Spinal cord (tissue), 10 donors: ENCODE results near the gene NRAS. TPM values are rescaled to one million over a fixed set of nuclear protein-coding genes. Genes with fewer than 3 reads are reported as not detected.
A peak's percentile ranks its signal among the peaks of the same experiment; 100 is the strongest.

ENCODE experiments used
- DNase-seq, 6 donors: peaks; one replicate each; pipeline versions ENCODE4 v3.0.0 to v3.0.0-alpha.2; 2013 to 2015; ENCODE audit warnings: low spot score in 6 of 6, low read depth in 4 of 6
- H3K27ac ChIP-seq: one replicate; pipeline ENCODE4 v1.5.1; 2013; ENCODE audit warnings: low read depth, low read length, control low read depth
- H3K27me3 ChIP-seq: one replicate; pipeline ENCODE4 v1.6.1; 2013; ENCODE audit warnings: low read length; ENCODE audit not compliant: control insufficient read depth, insufficient read depth
- H3K36me3 ChIP-seq: one replicate; pipeline ENCODE4 v1.6.1; 2013; ENCODE audit warnings: low read length; ENCODE audit not compliant: control insufficient read depth, insufficient read depth
- H3K4me1 ChIP-seq: one replicate; pipeline ENCODE4 v1.6.1; 2013; ENCODE audit warnings: low read length; ENCODE audit not compliant: control insufficient read depth, insufficient read depth
- H3K4me3 ChIP-seq: one replicate; pipeline ENCODE4 v1.5.1; 2013; ENCODE audit warnings: low read depth, low read length, control low read depth
- H3K9me3 ChIP-seq: one replicate; pipeline ENCODE4 v1.6.1; 2013; ENCODE audit warnings: low read length; ENCODE audit not compliant: control insufficient read depth, insufficient read depth
- WGBS: methylation state at CpG from one replicate; pipeline ENCODE4 v1.1.5; 2013; ENCODE audit warnings: missing lambda C conversion rate; ENCODE audit not compliant: insufficient coverage; 5-methylcytosine and 5-hydroxymethylcytosine counted together
- polyA plus RNA-seq, 2 donors: library from polyadenylated mRNA; unstranded; fragments of 120-200 nt; gene quantifications; one replicate each; pipeline ENCODE4 v1.2.1, GENCODE V29; 2013; ENCODE audit not compliant: insufficient read length in 2 of 2
- total RNA-seq, 2 donors: library from RNA; depleted of rRNA in 1 of 2; stranded (reverse); fragments of 120-200 nt in 1 of 2; fragments of >200 nt in 1 of 2; gene quantifications; one replicate each; pipeline versions ENCODE4 v1.2.3 to v1.2.4, GENCODE V29; 2013 to 2014
- donor health status: healthy.

The NRAS gene
- total and polyA plus RNA-seq, 4 donors: 35.8 to 54.1 (median 50.3) TPM

DNA sequence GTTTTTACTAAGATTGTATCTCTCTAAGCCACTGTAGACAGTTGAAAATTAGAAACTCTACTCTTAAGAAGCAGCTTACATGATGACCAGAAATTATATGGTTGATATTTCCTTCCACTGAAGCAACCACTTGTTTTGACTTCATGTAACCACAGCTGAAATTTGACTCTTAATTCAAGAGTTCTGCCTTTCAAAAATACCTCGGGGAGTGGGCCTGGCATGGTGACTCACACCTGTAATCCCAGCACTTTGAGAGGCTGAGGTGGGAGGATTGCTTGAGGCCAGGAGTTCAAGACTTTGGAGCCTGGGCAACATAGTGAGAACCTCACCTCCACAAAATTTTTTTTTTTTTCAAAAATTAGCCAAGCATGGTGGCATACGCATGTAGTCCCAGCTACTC, 25.5 kb downstream of the NRAS start:
- DNase-seq: no peak
- Histone ChIP-seq H3K9me3 (no peaks in the 10 kb centered on the region), H3K27me3 (peaks cover 3% of the 10 kb centered on the region), H3K36me3 (no peaks in the 10 kb centered on the region), H3K4me3 (no peak overlapping the region), H3K27ac (no peak overlapping the region), H3K4me1 (no peaks in the 10 kb centered on the region)
- WGBS: 100% methylated on average over 1 of the region's 2 CpGs

DNA sequence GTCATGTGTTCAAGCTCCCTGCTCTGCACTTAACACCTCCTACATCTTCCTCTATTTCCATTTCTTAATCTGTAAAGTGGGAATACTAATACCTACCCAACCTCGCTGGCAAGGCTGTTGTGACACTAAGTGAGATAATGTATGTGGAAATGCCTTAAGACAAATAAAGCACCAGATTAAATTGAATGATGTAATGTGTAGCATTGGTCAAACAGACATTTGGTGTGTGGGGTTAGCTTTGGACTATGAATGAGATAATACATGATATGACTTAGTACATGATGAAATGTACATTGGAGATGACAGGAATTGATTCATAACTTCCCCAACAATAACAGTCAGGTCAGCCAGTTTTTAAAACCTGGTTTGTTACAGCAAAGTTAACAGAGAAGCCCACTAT, 26.4 kb downstream of the NRAS start:
- no CpG with 5 or more reads among the region's 1 CpG for WGBS
- Histone ChIP-seq H3K27ac (no peak overlapping the region), H3K4me3 (no peak overlapping the region), H3K4me1 (no peaks in the 10 kb centered on the region), H3K27me3 (peaks cover 3% of the 10 kb centered on the region), H3K36me3 (no peaks in the 10 kb centered on the region), H3K9me3 (no peaks in the 10 kb centered on the region)
- no peak for DNase-seq

DNA sequence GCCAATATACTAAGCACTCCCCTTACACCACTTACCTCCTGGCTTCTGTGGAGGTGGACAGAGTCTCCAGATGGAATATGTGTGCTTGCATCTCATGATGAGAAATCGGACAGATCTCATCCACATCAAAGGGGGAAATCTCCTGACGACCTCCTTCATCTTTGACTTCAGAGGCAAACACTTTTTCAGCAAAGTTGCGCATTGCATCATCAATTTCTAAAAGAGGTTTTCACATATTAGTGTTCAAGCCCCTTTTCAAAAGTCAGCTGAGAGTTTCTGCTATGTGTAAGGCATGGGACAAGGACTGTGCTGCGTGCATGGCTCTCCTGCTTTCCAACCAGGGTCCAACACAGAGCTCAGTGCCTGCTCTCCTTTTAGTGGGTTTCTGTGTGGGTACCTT, 28.0 kb downstream of the NRAS start:
- WGBS: 100% methylated on average over 1 of the region's 4 CpGs
- Histone ChIP-seq H3K4me3 (no peak overlapping the region), H3K4me1 (no peaks in the 10 kb centered on the region)

DNA sequence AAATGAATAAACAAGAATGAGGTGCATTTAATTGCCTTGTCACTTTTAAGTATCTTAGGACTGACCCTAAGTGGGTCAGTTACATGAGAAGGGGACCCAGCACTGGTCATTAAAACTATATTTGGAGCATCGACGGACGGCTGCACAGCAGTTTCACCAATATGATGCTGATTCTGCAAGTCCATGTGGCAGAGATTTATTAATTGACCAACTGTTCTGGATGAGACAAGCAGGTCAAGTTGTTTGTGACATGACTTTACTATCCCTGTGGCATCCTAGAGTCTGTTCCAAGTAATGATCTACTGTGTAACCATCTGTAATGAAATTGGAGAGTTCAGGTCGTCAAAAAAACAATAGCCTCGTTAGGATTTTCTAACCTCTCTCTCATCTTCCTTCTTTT, 30.7 kb downstream of the NRAS start:
- Histone ChIP-seq H3K27me3 (peaks cover 3% of the 10 kb centered on the region), H3K27ac (no peak overlapping the region), H3K9me3 (no peaks in the 10 kb centered on the region), H3K4me1 (no peaks in the 10 kb centered on the region), H3K36me3 (no peaks in the 10 kb centered on the region), H3K4me3 (no peak overlapping the region)
- no peak for DNase-seq
- 96% methylated on average over 3 of the region's 5 CpGs for WGBS

More for the DNA sequence above, 28.0 kb downstream of the NRAS start:
- no peaks in the 10 kb centered on the region for H3K36me3 ChIP-seq
- peaks cover 3% of the 10 kb centered on the region for H3K27me3 ChIP-seq
- H3K9me3 ChIP-seq: no peaks in the 10 kb centered on the region
- no peak overlapping the region for H3K27ac ChIP-seq
- no peak for DNase-seq

DNA sequence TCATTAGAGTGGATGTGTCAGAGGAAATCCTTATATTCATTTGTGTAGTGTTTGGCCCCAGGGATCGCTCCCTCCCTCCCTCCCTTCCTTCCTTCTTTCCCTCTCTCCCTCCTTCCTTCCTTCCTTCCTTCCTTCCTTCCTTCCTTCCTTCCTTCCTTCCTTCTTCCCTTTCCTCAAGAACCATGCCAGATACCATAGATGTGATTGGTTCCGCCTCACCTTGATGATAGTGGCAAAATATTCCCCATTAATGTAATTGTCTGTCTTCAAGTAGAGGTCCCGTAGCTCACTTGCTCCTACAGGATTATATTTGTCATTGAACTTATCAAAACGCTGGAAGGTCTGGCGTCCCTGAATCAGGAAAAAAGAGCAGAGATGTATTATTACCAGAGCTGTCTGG, 38.9 kb downstream of the NRAS start:
- Histone ChIP-seq H3K36me3 (no peaks in the 10 kb centered on the region), H3K27me3 (peaks cover 2% of the 10 kb centered on the region), H3K4me3 (no peak overlapping the region), H3K27ac (no peak overlapping the region), H3K9me3 (no peaks in the 10 kb centered on the region), H3K4me1 (no peaks in the 10 kb centered on the region)
- DNase-seq: no peak
- WGBS: 88% methylated on average over 2 of the region's 5 CpGs

DNA sequence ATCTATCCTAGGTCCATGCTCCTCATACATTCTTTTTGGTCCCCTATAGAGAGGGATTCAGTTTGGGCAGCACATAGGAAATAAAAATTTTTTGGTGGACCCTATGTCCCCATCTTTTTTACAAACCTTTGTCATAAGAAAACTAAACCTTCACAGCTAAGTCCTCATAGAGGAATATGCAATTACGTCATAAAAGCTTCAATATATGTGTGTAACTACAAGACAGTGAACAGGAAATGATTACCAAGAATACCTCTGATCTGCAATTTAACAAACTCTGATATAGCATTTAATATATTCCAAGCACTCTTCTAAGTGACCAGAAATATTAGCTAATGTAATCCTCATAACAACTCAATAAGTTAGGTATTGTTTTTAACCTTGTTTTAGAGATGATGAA, 40.5 kb downstream of the NRAS start:
- WGBS: no CpG with 5 or more reads among the region's 1 CpG
- Histone ChIP-seq H3K36me3 (no peaks in the 10 kb centered on the region), H3K4me3 (no peak overlapping the region), H3K27ac (no peak overlapping the region), H3K4me1 (no peaks in the 10 kb centered on the region), H3K9me3 (no peaks in the 10 kb centered on the region), H3K27me3 (peaks cover 2% of the 10 kb centered on the region)
- DNase-seq: no peak

DNA sequence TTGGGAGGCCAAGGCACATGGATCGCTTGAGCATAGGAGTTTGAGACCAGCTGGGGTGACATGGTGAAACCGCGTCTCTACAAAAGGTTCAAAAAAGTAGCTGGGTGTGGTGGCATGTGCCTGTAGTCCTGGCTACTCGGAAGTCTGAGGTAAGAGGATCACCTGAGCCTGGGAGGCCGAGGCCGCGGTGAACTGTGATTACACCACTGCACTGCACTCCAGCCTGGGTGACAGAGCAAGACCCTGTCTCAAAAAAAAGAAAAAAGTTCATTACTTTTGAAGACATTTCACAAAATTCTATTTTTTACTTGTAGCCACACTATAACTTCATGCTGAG, 44.7 kb downstream of the NRAS start:
- no peaks in the 10 kb centered on the region for H3K36me3 ChIP-seq
- no peaks in the 10 kb centered on the region for H3K9me3 ChIP-seq
- no peak overlapping the region for H3K27ac ChIP-seq
- no peak for DNase-seq
- 88% methylated on average over 4 of the region's 7 CpGs for WGBS
- peaks cover 12% of the 10 kb centered on the region for H3K27me3 ChIP-seq
- H3K4me1 ChIP-seq: peaks cover 13% of the 10 kb centered on the region
- H3K4me3 ChIP-seq: no peak overlapping the region

DNA sequence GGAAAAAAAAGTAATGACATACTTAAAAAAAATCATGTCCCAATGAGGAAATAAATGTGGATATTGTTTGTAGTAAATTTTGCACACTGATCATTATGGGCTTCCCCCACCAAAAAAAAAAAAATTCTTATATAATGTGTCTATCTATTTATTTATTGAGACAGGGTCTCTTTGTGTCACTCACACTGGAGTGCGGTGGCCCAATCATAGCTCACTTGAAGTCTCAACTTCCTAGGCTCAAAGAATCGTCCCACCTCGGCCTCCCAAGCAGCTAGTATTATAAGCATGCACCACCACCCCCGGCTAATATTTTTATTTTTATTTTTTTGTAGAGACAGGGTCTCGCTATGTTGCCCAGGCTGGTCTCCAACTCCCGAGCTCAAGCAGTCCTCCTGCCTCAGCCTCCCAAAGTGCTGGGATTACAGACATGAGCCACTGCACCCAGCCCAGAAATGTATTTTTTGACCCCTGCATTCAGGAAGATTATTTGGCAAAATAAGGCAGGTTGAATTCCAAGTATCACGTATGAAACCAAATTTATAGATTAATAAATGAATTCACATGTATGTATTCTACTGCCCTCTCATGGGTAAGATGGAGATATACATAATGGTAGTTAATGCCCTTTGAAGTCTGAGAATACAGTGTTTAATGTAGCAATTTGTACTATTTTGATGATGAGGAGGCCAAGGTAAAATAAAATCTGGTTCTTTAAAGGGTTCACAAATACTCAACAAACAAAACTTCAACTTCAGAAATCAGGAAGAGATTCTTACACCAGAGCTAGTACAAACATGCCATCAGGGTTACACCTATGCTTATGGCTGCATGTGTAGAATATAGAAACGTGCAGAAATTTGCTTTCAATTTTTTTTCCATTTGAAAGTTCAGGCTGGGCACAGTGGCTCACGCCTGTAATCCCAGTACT, 45.3 kb downstream of the NRAS start:
- 91% methylated on average over 3 of the region's 9 CpGs for WGBS
- H3K27me3 ChIP-seq: peaks cover 10% of the 10 kb centered on the region
- H3K4me3 ChIP-seq: no peak overlapping the region
- no peaks in the 10 kb centered on the region for H3K36me3 ChIP-seq
- H3K4me1 ChIP-seq: peaks cover 13% of the 10 kb centered on the region
- no peaks in the 10 kb centered on the region for H3K9me3 ChIP-seq
- DNase-seq: peak in 2 of 6 donors; percentile 17 to 18
- no peak overlapping the region for H3K27ac ChIP-seq

DNA sequence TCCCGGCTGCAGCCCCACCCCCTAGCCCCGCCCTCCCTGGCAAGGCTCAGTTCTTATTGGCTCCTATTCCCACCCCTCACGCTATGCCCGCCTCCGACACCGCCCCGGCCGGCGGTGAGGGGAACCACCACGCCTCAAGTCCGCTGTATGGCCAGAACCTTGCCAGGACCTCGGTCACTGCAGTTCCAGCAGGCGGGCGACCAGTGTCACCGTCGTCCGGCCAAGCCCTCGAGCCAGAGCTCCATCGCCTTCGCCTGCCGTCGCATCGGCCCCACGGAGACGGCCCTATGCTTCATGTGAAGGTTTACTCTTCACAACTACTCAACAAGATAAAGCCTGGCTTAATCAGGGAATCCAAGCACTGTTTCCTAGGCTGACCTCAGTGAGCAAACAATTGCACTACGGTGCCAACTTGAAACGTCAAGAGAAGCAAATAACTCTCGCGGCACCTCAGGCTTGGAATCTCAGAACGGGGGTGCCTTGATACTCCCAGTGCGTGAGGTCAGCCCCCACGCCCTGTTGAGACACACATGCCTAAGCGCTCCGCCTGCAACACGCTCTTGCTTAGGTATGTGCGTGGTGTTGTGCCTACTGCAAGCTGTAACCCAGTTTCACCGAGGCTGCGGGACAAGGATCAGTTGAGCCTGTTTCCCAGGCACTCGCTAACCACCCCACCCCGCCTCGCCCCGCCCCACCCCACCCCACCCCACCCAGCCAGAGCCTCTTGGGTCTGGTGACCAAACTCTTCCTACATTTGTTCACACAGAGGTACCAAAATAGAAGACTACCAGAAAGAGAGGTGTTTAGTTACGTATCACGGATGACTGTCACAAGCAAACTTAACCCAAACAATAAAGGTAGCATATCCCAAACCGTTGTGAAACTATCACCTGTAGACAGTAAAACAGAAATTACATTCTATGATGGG, 46.2 kb downstream of the NRAS start:
- under 1% methylated on average over 32 of the region's 45 CpGs for WGBS
- no peaks in the 10 kb centered on the region for H3K36me3 ChIP-seq
- H3K27ac ChIP-seq: no peak overlapping the region
- DNase-seq: peak; percentile 31 to 94 (median 69)
- H3K4me3 ChIP-seq: peak overlapping the region; percentile 69
- H3K4me1 ChIP-seq: peaks cover 13% of the 10 kb centered on the region
- peaks cover 10% of the 10 kb centered on the region for H3K27me3 ChIP-seq
- no peaks in the 10 kb centered on the region for H3K9me3 ChIP-seq
